Kidney epithelial cell (primary cell): ENCODE data around the gene GRXCR2. TPM values are rescaled to one million over a fixed set of nuclear protein-coding genes. Genes with fewer than 3 reads are reported as not detected.
A peak's percentile ranks its signal among the peaks of the same experiment; 100 is the strongest.

ENCODE experiments used
- DNase-seq: peaks from one replicate; pipeline ENCODE4 v3.0.0-alpha.2; 2010; ENCODE audit warnings: low read depth
- H3K27me3 ChIP-seq: 2 replicates; pipeline ENCODE4 v1.6.0; 2011; ENCODE audit warnings: low read length; ENCODE audit not compliant: control insufficient read depth, insufficient read depth
- H3K36me3 ChIP-seq: 2 replicates; pipeline ENCODE4 v1.5.1; 2011; ENCODE audit warnings: low read length; ENCODE audit not compliant: control insufficient read depth, insufficient read depth
- H3K4me3 ChIP-seq: 2 replicates; pipeline ENCODE4 v1.5.1; 2011; ENCODE audit warnings: low read depth, mild to moderate bottlenecking, control low read depth, low read length
- CTCF ChIP-seq: IDR thresholded peaks from 2 replicates; pipeline ENCODE4 v1.5.1; 2011; ENCODE audit warnings: mild to moderate bottlenecking, moderate library complexity, low read length, control low read depth, inconsistent platforms; ENCODE audit not compliant: insufficient read depth, poor library complexity, severe bottlenecking
- total RNA-seq: library from RNA; depleted of rRNA; stranded (reverse); fragments of >200 nt; gene quantifications from 2 replicates; pipeline ENCODE4 v1.2.3, GENCODE V29; 2015

GRXCR2 gene
- total RNA-seq, 1 donor from 2014 or later = not detected

- Histone ChIP-seq H3K4me3 (no peak overlapping the region), H3K27me3 (no peaks in the 10 kb centered on the region), H3K36me3 (no peaks in the 10 kb centered on the region)
- no peak for TF ChIP-seq CTCF
- DNase-seq = no peak
Observed at GRCh38 chr5:145833631-145834200, 39.1 kb downstream of the GRXCR2 start.

GRCh38 chr5:145830594-145830993 is 42.2 kb downstream of the GRXCR2 start:
- no peaks in the 10 kb centered on the region for H3K36me3 ChIP-seq
- no peaks in the 10 kb centered on the region for H3K27me3 ChIP-seq
- no peak for TF ChIP-seq CTCF
- H3K4me3 ChIP-seq = no peak overlapping the region
- DNase-seq = no peak

- no peaks in the 10 kb centered on the region for H3K36me3 ChIP-seq
- DNase-seq = no peak
- H3K4me3 ChIP-seq = no peak overlapping the region
- TF ChIP-seq CTCF = no peak
- no peaks in the 10 kb centered on the region for H3K27me3 ChIP-seq
Observed at GRCh38 chr5:145829708-145830361, 43.0 kb downstream of the GRXCR2 start.

GRCh38 chr5:145826895-145827674 is 45.7 kb downstream of the GRXCR2 start:
- no peak for DNase-seq
- no peak for TF ChIP-seq CTCF
- Histone ChIP-seq H3K4me3 (no peak overlapping the region), H3K36me3 (no peaks in the 10 kb centered on the region), H3K27me3 (no peaks in the 10 kb centered on the region)

- H3K36me3 ChIP-seq = no peaks in the 10 kb centered on the region
- H3K27me3 ChIP-seq = no peaks in the 10 kb centered on the region
- peak; percentile 86 for TF ChIP-seq CTCF
- DNase-seq = no peak
- H3K4me3 ChIP-seq = no peak overlapping the region
Observed at GRCh38 chr5:145825751-145826180, 47.0 kb downstream of the GRXCR2 start.
